GM12872 (cell line): Measurements from ENCODE around the gene MSH3.

Experiments used
- CTCF ChIP-seq: IDR thresholded peaks from 3 replicates; pipeline ENCODE4 v1.5.1; 2011; ENCODE audit warnings: low read depth, mild to moderate bottlenecking, low read length, moderate library complexity; ENCODE audit not compliant: insufficient read depth

The MSH3 gene

GRCh38 chr5:80654391-80655230 lies at the start of gene MSH3, which contains the start of gene DHFR:
Gene MSH3 (plus strand): TSS chr5:80654652. CDS start chr5:80654728, 76 bp downstream.
Gene DHFR (minus strand): TSS chr5:80654983. CDS start chr5:80654489, 494 bp downstream.
- TF ChIP-seq CTCF: no peak; the same call in 2 of the 3 replicates

- TF ChIP-seq CTCF: no peak
These were observed 47.1 kb upstream of the MSH3 start for GRCh38 chr5:80607343-80607742.

GRCh38 chr5:80607832-80608231 lies 46.6 kb upstream of the MSH3 start:
- TF ChIP-seq CTCF: no peak

GRCh38 chr5:80608731-80609130 lies 45.7 kb upstream of the MSH3 start:
- TF ChIP-seq CTCF: no peak

GRCh38 chr5:80609692-80610091 lies 44.8 kb upstream of the MSH3 start:
- TF ChIP-seq CTCF: no peak

GRCh38 chr5:80615266-80615914 lies 39.1 kb upstream of the MSH3 start:
- TF ChIP-seq CTCF: no peak

GRCh38 chr5:80618438-80618837 lies 36.0 kb upstream of the MSH3 start:
- no peak for TF ChIP-seq CTCF
